DND-41 (cell line): ENCODE results near the gene CDH2.

Source experiments
- ATAC-seq: fragments of 200-7000 bp; cut with Tn5 transposase; 3 replicates; pipeline ENCODE4 v1.9.1; 2021; ENCODE audit warnings: low read depth; ENCODE audit not compliant: insufficient read depth
- DNase-seq: peaks from one replicate; pipeline ENCODE4 v3.0.0-alpha.2; 2020
- H2AFZ ChIP-seq: 2 replicates; pipeline ENCODE4 v1.6.0; 2012; ENCODE audit warnings: low read depth, low read length
- H3K27ac ChIP-seq: 2 replicates; pipeline ENCODE4 v1.5.1; 2012; ENCODE audit warnings: low read length, inconsistent platforms
- H3K27me3 ChIP-seq: fragments of 200-600 bp; sonication (generic); 2 replicates; pipeline ENCODE4 v1.6.0; 2012; ENCODE audit warnings: low read length, mild to moderate bottlenecking, inconsistent platforms; ENCODE audit not compliant: insufficient read depth, poor library complexity
- H3K36me3 ChIP-seq: 2 replicates; pipeline ENCODE4 v1.5.1; 2012; ENCODE audit warnings: low read length, inconsistent platforms; ENCODE audit not compliant: insufficient read depth
- H3K4me1 ChIP-seq: 2 replicates; pipeline ENCODE4 v1.5.1; 2012; ENCODE audit warnings: mild to moderate bottlenecking, low read length; ENCODE audit not compliant: insufficient read depth
- H3K4me2 ChIP-seq: 2 replicates; pipeline ENCODE4 v1.6.0; 2012; ENCODE audit warnings: mild to moderate bottlenecking, moderate library complexity, low read length, inconsistent platforms; ENCODE audit not compliant: insufficient read depth
- H3K4me3 ChIP-seq, 2 experiments: fragments of 200-600 bp in 1 of 2; shearing (Covaris generic) in 1 of 2; 2 replicates each; pipeline ENCODE4 v1.5.1; 2012 to 2016; ENCODE audit warnings: inconsistent platforms in 2 of 2, low read length in 2 of 2, mild to moderate bottlenecking in 2 of 2, low read depth in 1 of 2, moderate library complexity in 1 of 2
- H3K79me2 ChIP-seq: 2 replicates; pipeline ENCODE4 v1.6.0; 2012; ENCODE audit warnings: low read length, inconsistent platforms; ENCODE audit not compliant: insufficient read depth
- H3K9ac ChIP-seq: 2 replicates; pipeline ENCODE4 v1.6.0; 2012; ENCODE audit warnings: low read depth, mild to moderate bottlenecking, inconsistent platforms, low read length, moderate library complexity
- H3K9me3 ChIP-seq: 2 replicates; pipeline ENCODE4 v1.5.1; 2012; ENCODE audit warnings: low read length, moderate library complexity, mild to moderate bottlenecking, inconsistent platforms; ENCODE audit not compliant: insufficient read depth, severe bottlenecking
- H4K20me1 ChIP-seq: 2 replicates; pipeline ENCODE4 v1.6.0; 2012; ENCODE audit warnings: low read length; ENCODE audit not compliant: insufficient read depth
- EZH2 ChIP-seq: IDR thresholded peaks from 3 replicates; pipeline ENCODE4 v1.6.1; 2012; ENCODE audit warnings: borderline replicate concordance, low read depth, mild to moderate bottlenecking, moderate library complexity, low read length, inconsistent platforms; ENCODE audit not compliant: severe bottlenecking
- TF ChIP-seq, protein P1 (sequence below): IDR thresholded peaks from 2 replicates; pipeline ENCODE4 v1.5.1; 2012; ENCODE audit warnings: borderline replicate concordance, low read length, moderate library complexity, mild to moderate bottlenecking; ENCODE audit not compliant: poor library complexity, severe bottlenecking; ENCODE audit errors: extremely low read depth

The CDH2 gene

DNA sequence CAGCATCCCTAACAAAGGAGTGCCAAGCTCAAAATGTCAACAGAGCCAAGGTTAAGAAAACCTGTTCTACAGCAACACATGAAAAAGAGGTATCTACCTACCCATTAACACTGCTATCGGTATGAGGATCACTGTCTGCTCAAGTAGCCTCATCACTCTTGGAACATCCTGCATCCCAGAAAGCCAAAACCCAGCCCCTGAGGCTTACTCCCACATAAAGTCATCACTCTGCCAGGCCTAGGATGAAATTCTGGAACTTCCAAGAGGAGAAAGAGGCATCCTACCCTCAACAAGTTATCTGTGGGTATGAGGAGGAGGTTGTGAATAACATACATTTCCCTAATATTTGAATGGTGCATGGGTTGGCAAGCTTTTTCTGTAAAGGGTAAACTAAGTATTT, 25.5 kb downstream of the CDH2 start:
- no peaks in the 10 kb centered on the region for H3K9me3 ChIP-seq
- peaks cover 21% of the 10 kb centered on the region for H4K20me1 ChIP-seq
- H3K79me2 ChIP-seq = peaks cover 58% of the 10 kb centered on the region
- no peaks in the 10 kb centered on the region for H3K4me1 ChIP-seq
- no peak overlapping the region for H2AFZ ChIP-seq
- no peaks in the 10 kb centered on the region for H3K36me3 ChIP-seq
- no peak overlapping the region for H3K4me3 ChIP-seq
- H3K27ac ChIP-seq = no peak overlapping the region
- DNase-seq (no peak), ATAC-seq (no peak)
- H3K27me3 ChIP-seq = no peaks in the 10 kb centered on the region
- H3K4me2 ChIP-seq = no peak overlapping the region
- H3K9ac ChIP-seq = no peak overlapping the region
- TF ChIP-seq EZH2 = no peak
- TF ChIP-seq, protein P1, sequence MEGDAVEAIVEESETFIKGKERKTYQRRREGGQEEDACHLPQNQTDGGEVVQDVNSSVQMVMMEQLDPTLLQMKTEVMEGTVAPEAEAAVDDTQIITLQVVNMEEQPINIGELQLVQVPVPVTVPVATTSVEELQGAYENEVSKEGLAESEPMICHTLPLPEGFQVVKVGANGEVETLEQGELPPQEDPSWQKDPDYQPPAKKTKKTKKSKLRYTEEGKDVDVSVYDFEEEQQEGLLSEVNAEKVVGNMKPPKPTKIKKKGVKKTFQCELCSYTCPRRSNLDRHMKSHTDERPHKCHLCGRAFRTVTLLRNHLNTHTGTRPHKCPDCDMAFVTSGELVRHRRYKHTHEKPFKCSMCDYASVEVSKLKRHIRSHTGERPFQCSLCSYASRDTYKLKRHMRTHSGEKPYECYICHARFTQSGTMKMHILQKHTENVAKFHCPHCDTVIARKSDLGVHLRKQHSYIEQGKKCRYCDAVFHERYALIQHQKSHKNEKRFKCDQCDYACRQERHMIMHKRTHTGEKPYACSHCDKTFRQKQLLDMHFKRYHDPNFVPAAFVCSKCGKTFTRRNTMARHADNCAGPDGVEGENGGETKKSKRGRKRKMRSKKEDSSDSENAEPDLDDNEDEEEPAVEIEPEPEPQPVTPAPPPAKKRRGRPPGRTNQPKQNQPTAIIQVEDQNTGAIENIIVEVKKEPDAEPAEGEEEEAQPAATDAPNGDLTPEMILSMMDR = no peak

DNA sequence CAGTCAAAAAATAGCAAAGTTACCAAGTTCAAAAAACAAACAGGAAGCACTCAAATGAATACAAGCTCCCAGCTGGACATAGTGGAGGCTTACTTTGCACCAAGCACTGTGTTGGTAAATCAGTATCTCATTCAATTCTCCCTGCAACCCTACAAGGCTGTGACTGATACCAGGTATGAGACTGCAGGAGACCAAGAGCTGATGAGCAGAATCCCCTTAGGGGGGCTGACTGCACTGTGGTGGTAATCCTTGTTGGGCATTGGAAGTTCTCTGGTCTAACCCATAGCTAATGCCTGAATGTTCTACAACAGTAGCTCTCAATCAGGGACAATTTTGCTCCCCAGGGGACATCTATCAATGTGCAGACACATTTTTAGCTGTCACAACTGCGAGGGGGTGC, 26.0 kb downstream of the CDH2 start:
- H3K4me2 ChIP-seq = no peak overlapping the region
- no peaks in the 10 kb centered on the region for H3K9me3 ChIP-seq
- no peak overlapping the region for H2AFZ ChIP-seq
- no peaks in the 10 kb centered on the region for H3K27me3 ChIP-seq
- no peaks in the 10 kb centered on the region for H3K4me1 ChIP-seq
- H3K79me2 ChIP-seq = peaks cover 55% of the 10 kb centered on the region
- peaks cover 17% of the 10 kb centered on the region; the same call in 1 of the 2 replicates for H4K20me1 ChIP-seq
- ATAC-seq = no peak
- no peak for DNase-seq
- H3K27ac ChIP-seq = no peak overlapping the region
- no peaks in the 10 kb centered on the region for H3K36me3 ChIP-seq
- H3K9ac ChIP-seq = no peak overlapping the region
- no peak overlapping the region for H3K4me3 ChIP-seq
- TF ChIP-seq, protein P1 = no peak
- no peak for TF ChIP-seq EZH2

DNA sequence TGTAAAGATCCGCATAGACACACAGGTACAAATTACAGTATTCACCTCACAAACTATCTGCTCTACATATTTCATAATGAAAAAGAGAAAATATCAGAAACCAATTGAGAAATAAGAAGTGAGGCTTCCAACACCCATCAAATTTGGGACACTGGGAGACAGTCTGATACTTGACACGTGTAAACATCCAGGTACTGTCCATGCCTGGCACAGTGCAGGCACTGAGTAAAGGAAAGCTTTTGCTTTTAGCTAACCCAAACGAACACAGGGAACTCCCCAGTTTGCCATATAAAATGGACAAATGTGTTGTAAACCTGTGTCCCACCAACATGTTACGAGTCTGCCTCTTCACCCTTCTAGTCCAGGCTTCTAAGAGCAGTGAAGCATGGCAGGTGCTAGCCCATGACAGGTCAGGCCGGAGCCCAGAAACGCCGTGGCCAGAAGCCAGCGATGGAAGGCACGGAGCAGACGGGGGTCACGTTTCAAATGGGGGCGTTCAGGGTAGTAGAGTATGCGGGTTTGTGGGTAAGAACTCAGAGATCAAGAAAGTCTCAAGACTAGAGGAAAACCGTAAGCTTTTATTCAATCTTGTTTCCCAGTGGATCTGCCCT, 27.0 kb downstream of the CDH2 start:
- H3K9ac ChIP-seq = no peak overlapping the region
- H3K4me3 ChIP-seq = no peak overlapping the region
- no peak overlapping the region for H3K4me2 ChIP-seq
- no peaks in the 10 kb centered on the region for H3K27me3 ChIP-seq
- H3K27ac ChIP-seq = no peak overlapping the region
- H4K20me1 ChIP-seq = peaks cover 15% of the 10 kb centered on the region; the same call in 1 of the 2 replicates
- DNase-seq = no peak
- ATAC-seq = no peak
- no peaks in the 10 kb centered on the region; the same call in 1 of the 2 replicates for H3K36me3 ChIP-seq
- no peaks in the 10 kb centered on the region for H3K4me1 ChIP-seq
- H2AFZ ChIP-seq = no peak overlapping the region
- TF ChIP-seq EZH2 = no peak
- TF ChIP-seq, protein P1 = no peak
- H3K79me2 ChIP-seq = peaks cover 48% of the 10 kb centered on the region
- no peaks in the 10 kb centered on the region for H3K9me3 ChIP-seq

DNA sequence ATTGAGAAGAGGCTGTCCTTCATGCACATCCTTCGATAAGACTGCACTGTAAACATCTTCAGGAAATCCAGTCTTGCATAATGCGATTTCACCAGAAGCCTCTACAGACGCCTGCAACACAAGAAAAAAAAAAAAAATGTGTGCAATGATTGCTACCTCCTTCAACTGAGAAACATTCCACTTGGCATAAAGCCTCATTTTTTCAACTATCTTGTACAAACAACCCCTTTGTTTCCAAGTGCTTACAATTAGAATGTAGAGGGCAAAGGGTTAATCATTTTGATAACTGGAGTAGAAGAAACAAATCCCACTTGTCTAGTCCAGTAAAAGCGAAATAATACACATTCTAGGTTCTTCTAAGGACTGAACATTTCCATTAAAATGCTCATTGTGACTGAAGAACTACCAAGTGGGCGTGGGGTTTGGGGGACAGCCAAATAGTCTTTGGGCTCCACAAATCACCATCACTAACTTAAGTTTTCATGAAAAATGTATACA, 29.2 kb downstream of the CDH2 start:
- Histone ChIP-seq H3K4me2 (no peak overlapping the region), H3K27me3 (no peaks in the 10 kb centered on the region), H3K4me3 (no peak overlapping the region), H2AFZ (no peak overlapping the region), H3K27ac (no peak overlapping the region), H3K36me3 (no peaks in the 10 kb centered on the region; the same call in 1 of the 2 replicates), H3K9ac (no peak overlapping the region), H3K4me1 (no peaks in the 10 kb centered on the region), H4K20me1 (peaks cover 12% of the 10 kb centered on the region; the same call in 1 of the 2 replicates), H3K79me2 (peaks cover 42% of the 10 kb centered on the region), H3K9me3 (no peaks in the 10 kb centered on the region)
- ATAC-seq (no peak), DNase-seq (no peak)
- TF ChIP-seq, protein P1 = no peak
- no peak for TF ChIP-seq EZH2
